Measurements from ENCODE around the gene OTUB1. TPM values are rescaled to one million over a fixed set of nuclear protein-coding genes. Genes with fewer than 3 reads are reported as not detected.
A peak's percentile ranks its signal among the peaks of the same experiment; 100 is the strongest.
"Not testable (repeated sequence)": the region's sequence is repeated elsewhere in the genome, so short reads cannot be mapped to it uniquely, and the experiment has no call there.

The OTUB1 gene, protein sequence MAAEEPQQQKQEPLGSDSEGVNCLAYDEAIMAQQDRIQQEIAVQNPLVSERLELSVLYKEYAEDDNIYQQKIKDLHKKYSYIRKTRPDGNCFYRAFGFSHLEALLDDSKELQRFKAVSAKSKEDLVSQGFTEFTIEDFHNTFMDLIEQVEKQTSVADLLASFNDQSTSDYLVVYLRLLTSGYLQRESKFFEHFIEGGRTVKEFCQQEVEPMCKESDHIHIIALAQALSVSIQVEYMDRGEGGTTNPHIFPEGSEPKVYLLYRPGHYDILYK
- total RNA-seq: 10 to 100 TPM; 60.0 to 86.4 TPM

DNA sequence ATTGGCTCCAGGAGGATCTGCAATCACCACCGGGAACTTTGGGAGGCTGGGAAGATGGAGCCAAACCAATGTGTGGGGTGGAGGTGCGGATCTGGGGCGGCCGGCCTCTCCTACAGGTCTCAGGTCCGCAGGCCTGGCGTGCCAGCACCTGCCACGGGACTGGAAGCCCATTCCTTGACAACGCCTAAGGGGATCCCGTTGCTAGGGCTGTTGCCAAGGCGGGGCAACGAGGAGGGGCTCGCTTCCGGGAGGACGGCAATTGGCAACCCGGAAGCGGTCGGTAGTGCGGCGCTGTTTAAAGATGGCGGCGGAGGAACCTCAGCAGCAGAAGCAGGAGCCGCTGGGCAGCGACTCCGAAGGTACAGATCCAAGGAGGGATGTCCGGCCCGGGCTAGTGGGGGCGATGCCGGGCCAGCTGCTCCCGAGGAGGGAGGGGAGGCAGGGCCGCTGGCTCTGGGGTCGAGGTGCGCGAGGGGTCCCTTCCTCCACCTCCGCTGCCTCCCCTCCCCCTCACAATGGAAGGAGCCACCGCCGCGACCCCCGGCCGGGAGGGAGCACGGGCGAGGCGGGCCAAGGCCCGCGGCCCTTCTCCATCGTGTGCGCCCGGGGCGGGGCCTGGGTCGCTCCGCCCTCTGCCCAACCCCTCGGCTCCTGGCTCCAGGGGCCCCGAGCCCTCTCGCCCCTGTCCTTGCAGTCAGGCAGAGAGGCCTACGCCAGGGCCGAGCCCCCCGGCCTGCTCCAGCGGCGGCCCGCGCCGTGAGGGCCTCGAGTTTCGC is at the start of gene OTUB1:
TSS of gene OTUB1 (plus strand) at position 283 of the 776 bp plus-strand sequence. CDS start at position 302, 19 bp downstream.
- peak within 1 kb of the TSS; percentile 88 to 99 for H3K27ac Mint-ChIP-seq
- peak; percentile 94 to 96 for ATAC-seq
- no peaks in the 10 kb centered on the region for H3K9me3 Mint-ChIP-seq
- DNase-seq (ENCODE audit: low spot score in 2 of 2): peak; percentile 87 to 88
- peaks cover 7 to 21% of the 10 kb centered on the region in 2 donors for H3K36me3 Mint-ChIP-seq

DNA sequence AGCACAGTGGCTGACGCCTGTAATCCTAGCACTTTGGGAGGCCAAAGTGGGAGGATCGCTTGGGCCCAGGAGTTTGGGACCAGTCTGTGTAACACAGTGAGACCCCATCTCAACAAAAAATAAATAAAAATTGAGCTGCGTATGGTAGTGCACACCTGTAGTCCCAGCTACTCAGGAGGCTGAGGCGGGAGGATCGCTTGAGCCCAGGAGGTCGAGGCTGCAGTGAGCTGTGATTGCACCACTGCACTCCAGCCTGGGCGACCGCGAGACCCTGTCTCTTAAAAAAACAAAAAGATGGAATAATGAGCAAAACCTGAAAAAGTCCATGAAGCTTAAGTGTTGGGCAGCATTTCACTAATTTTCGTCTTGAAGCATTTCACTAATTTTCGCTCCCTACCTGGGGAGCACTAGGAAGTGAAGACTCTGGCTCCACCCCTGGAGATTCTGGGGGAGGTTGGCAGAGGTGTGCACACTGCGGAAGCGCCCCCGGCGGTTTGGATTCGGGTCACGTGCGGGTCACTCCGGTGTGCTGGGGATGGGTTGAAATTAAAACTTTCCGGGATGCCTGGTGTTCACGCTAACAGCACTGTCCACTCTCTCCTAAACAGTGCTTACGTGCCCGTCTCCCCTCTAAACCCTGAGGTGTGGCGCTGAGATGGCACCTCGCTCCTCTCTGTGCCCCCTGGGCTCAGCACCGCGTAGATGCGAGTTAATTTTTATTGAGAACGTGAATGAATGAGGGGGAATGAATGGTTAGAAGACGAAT is 48.3 kb upstream of the OTUB1 start:
- no peaks in the 10 kb centered on the region for H3K9me3 Mint-ChIP-seq
- no peak for DNase-seq (ENCODE audit: low spot score in 2 of 2)
- peak; percentile 13 to 19 for ATAC-seq
- H3K27ac Mint-ChIP-seq: peak overlapping the region; percentile 81 to 84
- H3K36me3 Mint-ChIP-seq: peaks cover 0 to 6% of the 10 kb centered on the region in 2 donors

- Mint-ChIP-seq H3K9me3 (no peaks in the 10 kb centered on the region), H3K36me3 (peaks cover 0 to 6% of the 10 kb centered on the region in 2 donors), H3K27ac (peak within 1 kb of the TSS; percentile 81 to 84)
- ATAC-seq (peak; percentile 94 to 96), DNase-seq (ENCODE audit: low spot score in 2 of 2) (peak; percentile 93 to 94)
Measured at GRCh38 chr11:63938479-63939396, 47.5 kb upstream of the OTUB1 start, which contains the start of gene NAA40. Gene NAA40 (plus strand): TSS chr11:63939002. CDS start chr11:63939097, 95 bp downstream.

- peak overlapping the region; percentile 69 to 81 for H3K27ac Mint-ChIP-seq
- peaks cover 0 to 6% of the 10 kb centered on the region in 2 donors for H3K36me3 Mint-ChIP-seq
- DNase-seq (ENCODE audit: low spot score in 2 of 2) (no peak), ATAC-seq (no peak)
- H3K9me3 Mint-ChIP-seq: no peaks in the 10 kb centered on the region
Measured at GRCh38 chr11:63939397-63939891, 46.8 kb upstream of the OTUB1 start.

GRCh38 chr11:63940786-63941185 is 45.5 kb upstream of the OTUB1 start:
- H3K36me3 Mint-ChIP-seq: peaks cover 0 to 6% of the 10 kb centered on the region in 2 donors
- H3K27ac Mint-ChIP-seq: no peak overlapping the region

DNA sequence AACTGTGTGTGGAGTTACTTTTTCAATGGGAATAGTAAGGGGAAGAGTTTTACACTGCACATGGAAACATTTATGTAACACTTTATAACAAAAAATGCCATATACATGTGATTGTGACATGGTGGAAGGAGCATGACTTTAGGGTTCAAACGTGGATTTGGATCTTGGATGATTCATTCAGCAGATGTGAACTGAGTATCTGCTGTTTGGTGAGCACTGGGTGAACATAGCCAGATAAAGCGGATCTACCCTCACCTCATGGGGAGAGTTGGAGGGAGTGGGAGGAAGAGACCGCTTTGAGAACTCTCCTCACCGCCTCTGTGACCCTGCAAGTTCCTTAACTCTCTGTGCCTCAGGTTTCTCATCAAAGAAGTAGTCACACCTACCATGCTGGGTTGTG is 44.3 kb upstream of the OTUB1 start:
- Mint-ChIP-seq H3K27ac (no peak overlapping the region), H3K9me3 (no peaks in the 10 kb centered on the region), H3K36me3 (peaks cover 0 to 6% of the 10 kb centered on the region in 2 donors)
- DNase-seq (ENCODE audit: low spot score in 2 of 2) (no peak), ATAC-seq (no peak)

More at GRCh38 chr11:63940786-63941185, 45.5 kb upstream of the OTUB1 start:
- ATAC-seq (no peak), DNase-seq (ENCODE audit: low spot score in 2 of 2) (no peak)
- no peaks in the 10 kb centered on the region for H3K9me3 Mint-ChIP-seq

GRCh38 chr11:63942803-63943202 is 43.4 kb upstream of the OTUB1 start:
- Mint-ChIP-seq H3K9me3 (no peaks in the 10 kb centered on the region), H3K27ac (no peak overlapping the region), H3K36me3 (peaks cover 0 to 6% of the 10 kb centered on the region in 2 donors)
- DNase-seq (ENCODE audit: low spot score in 2 of 2): no peak
- no peak for ATAC-seq

DNA sequence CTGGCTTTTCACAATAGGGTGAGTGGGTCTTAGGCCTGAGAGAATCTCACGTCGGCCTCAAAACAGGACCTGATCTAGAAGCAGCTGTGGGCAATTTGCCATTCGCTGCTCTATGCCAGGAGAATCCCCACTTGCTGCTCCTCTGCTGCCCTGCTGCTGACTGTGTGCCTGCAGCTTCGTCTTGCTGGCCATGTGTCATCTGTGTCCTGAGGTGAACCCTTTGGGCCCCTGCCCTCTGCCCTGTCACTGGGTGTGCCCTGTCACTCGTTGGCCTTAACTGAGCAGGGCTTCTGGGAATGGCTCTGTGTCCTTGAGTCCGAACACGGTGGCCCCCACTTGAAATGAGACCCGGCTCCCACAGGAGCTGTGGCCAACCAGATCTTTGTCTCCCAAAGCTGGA is 41.3 kb upstream of the OTUB1 start:
- H3K36me3 Mint-ChIP-seq: no peaks in the 10 kb centered on the region
- no peaks in the 10 kb centered on the region for H3K9me3 Mint-ChIP-seq
- DNase-seq (ENCODE audit: low spot score in 2 of 2) (no peak), ATAC-seq (peak in 1 of 2 donors; percentile 22)
- no peak overlapping the region for H3K27ac Mint-ChIP-seq

DNA sequence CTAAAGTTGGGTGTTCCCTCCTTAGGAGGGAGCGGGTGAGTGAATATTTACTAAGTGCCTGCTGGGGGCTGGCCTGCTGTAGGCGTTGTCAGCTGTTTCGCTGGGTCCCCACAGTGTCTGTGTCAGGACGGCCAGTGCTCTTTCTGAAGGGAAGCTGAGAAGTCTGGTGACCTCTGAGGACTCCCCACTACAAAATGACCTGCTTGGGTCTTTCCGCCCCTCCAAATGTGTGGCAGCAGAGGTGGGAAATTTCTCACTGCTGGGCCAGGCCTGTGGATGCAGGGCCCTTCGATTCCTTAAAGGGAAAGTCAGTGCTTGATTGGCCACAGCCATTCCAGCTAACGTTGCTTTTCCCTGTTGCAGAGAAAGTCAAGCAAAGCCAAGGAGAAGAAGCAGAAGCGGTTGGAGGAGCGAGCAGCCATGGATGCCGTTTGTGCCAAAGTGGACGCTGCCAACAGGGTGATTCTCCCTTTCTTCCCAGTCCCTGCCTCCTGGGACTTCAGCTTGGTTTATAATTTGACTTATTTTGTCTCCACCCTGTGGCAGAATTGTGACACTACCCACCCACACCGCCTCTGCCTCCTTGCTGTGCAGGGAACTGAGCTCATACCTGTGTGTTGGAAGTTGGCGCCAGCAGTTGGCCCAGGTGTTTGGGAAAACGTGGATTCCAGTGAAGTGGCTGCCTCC is 40.6 kb upstream of the OTUB1 start:
- Mint-ChIP-seq H3K27ac (no peak overlapping the region), H3K9me3 (no peaks in the 10 kb centered on the region), H3K36me3 (no peaks in the 10 kb centered on the region)
- DNase-seq (ENCODE audit: low spot score in 2 of 2) (peak in 1 of 2 donors; percentile 38), ATAC-seq (peak; percentile 58 to 71)

- Mint-ChIP-seq H3K36me3 (no peaks in the 10 kb centered on the region), H3K27ac (peak overlapping the region; percentile 75 to 85), H3K9me3 (no peaks in the 10 kb centered on the region)
- DNase-seq (ENCODE audit: low spot score in 2 of 2): no peak
- ATAC-seq: peak; percentile 70 to 76
Measured at GRCh38 chr11:63951779-63952536, 34.3 kb upstream of the OTUB1 start.

GRCh38 chr11:63952570-63952969 is 33.7 kb upstream of the OTUB1 start:
- Mint-ChIP-seq H3K27ac (peak overlapping the region in 1 of 2 donors; percentile 68), H3K36me3 (peaks cover 0 to under 1% of the 10 kb centered on the region in 2 donors), H3K9me3 (no peaks in the 10 kb centered on the region)
- no peak for ATAC-seq
- DNase-seq (ENCODE audit: low spot score in 2 of 2): no peak

- no peaks in the 10 kb centered on the region for H3K9me3 Mint-ChIP-seq
- H3K27ac Mint-ChIP-seq: peak overlapping the region in 1 of 2 donors; percentile 60
- H3K36me3 Mint-ChIP-seq: peaks cover 0 to 4% of the 10 kb centered on the region in 2 donors
- DNase-seq (ENCODE audit: low spot score in 2 of 2) (no peak), ATAC-seq (no peak)
Measured at GRCh38 chr11:63958008-63958407, 28.2 kb upstream of the OTUB1 start.

GRCh38 chr11:63961608-63962412 is 24.4 kb upstream of the OTUB1 start:
- H3K36me3 Mint-ChIP-seq: peaks cover 0 to 4% of the 10 kb centered on the region in 2 donors
- ATAC-seq (peak in 1 of 2 donors; percentile 76), DNase-seq (ENCODE audit: low spot score in 2 of 2) (no peak)
- H3K9me3 Mint-ChIP-seq: no peaks in the 10 kb centered on the region
- H3K27ac Mint-ChIP-seq: peak overlapping the region in 1 of 2 donors; percentile 20

GRCh38 chr11:63963895-63964294 is 22.3 kb upstream of the OTUB1 start:
- ATAC-seq; H3K27ac Mint-ChIP-seq; H3K9me3 Mint-ChIP-seq; H3K36me3 Mint-ChIP-seq; DNase-seq (ENCODE audit: low spot score in 2 of 2): not testable (repeated sequence)
